ENCODE measurements around the gene AZIN2.
"Not testable (repeated sequence)": the region's sequence is repeated elsewhere in the genome, so short reads cannot be mapped to it uniquely, and the experiment has no call there.

AZIN2 gene

GRCh38 chr1:33093004-33093403 lies 12.1 kb downstream of the AZIN2 start:
- DNase-seq (ENCODE audit: low spot score in 2 of 2) = no peak
- Histone ChIP-seq H3K27me3 (ENCODE audit: low read depth) (no peaks in the 10 kb centered on the region), H3K4me3 (no peak overlapping the region), H3K4me1 (no peaks in the 10 kb centered on the region), H3K9me3 (no peaks in the 10 kb centered on the region), H3K36me3 (replicated peaks) (no peaks in the 10 kb centered on the region)
- in situ Hi-C loops (cut with MboI; ENCODE audit: low sequenced_read_pairs) = loop anchor here (10.0 kb wide), 1 partner anchor 372 kb away; no protein-coding TSS in a partner anchor

DNA sequence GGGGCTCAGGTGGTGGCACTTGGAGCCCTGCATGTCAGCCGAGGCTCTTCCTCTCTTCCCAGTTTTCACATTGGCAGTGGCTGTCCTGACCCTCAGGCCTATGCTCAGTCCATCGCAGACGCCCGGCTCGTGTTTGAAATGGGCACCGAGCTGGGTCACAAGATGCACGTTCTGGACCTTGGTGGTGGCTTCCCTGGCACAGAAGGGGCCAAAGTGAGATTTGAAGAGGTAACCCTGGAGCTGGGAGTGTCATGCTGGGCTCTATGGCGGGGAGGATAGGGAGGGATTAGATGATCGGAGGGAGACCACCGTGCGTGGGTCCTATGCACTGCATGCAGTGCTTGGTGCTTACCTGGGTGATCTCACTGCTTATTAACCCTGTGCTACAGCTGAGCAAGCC lies 13.5 kb downstream of the AZIN2 start:
- no peaks in the 10 kb centered on the region for H3K36me3 ChIP-seq (replicated peaks)
- H3K4me3 ChIP-seq = no peak overlapping the region
- in situ Hi-C loops (cut with MboI; ENCODE audit: low sequenced_read_pairs) = loop anchor here (10.0 kb wide), 1 partner anchor 370 kb away; no protein-coding TSS in a partner anchor
- no peaks in the 10 kb centered on the region for H3K4me1 ChIP-seq
- no peak for DNase-seq (ENCODE audit: low spot score in 2 of 2)
- H3K27me3 ChIP-seq (ENCODE audit: low read depth) = no peaks in the 10 kb centered on the region
- no peaks in the 10 kb centered on the region for H3K9me3 ChIP-seq

DNA sequence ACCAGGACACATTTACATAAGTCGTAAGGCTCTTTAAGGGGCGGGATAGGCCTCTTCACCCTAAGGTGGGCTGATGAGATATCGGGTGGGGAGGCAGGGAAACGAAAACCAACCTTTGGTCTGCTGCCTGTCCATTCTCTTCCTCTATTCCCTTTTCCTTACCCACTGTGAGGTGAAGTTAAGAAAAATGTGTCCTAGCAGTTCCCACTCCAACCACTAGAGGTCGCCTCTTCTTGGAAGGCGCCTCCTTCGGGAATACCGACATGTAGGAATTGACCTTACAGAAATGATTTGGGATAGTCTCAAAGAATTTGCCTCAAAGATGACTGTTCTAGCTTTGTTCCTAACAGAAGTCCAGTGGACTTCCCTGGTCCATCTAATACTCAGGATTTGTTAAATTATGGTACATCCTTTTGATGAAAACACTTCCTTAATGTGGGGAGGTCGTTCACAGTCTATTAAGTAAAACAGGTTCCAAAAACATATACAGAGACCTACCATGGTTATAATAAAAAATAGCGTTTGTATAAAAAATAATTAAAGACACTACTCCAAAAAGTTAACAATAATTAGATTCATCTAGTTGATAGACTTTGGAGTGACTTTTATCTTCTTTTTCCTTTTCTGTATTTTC lies 14.1 kb downstream of the AZIN2 start:
- Histone ChIP-seq H3K36me3 (replicated peaks) (no peaks in the 10 kb centered on the region), H3K4me1 (no peaks in the 10 kb centered on the region), H3K27me3 (ENCODE audit: low read depth) (no peaks in the 10 kb centered on the region), H3K9me3 (no peaks in the 10 kb centered on the region), H3K4me3 (no peak overlapping the region)
- in situ Hi-C loops (cut with MboI; ENCODE audit: low sequenced_read_pairs) = loop anchor here (10.0 kb wide), 1 partner anchor 370 kb away; no protein-coding TSS in a partner anchor
- DNase-seq (ENCODE audit: low spot score in 2 of 2) = peak; percentile 60 to 84

DNA sequence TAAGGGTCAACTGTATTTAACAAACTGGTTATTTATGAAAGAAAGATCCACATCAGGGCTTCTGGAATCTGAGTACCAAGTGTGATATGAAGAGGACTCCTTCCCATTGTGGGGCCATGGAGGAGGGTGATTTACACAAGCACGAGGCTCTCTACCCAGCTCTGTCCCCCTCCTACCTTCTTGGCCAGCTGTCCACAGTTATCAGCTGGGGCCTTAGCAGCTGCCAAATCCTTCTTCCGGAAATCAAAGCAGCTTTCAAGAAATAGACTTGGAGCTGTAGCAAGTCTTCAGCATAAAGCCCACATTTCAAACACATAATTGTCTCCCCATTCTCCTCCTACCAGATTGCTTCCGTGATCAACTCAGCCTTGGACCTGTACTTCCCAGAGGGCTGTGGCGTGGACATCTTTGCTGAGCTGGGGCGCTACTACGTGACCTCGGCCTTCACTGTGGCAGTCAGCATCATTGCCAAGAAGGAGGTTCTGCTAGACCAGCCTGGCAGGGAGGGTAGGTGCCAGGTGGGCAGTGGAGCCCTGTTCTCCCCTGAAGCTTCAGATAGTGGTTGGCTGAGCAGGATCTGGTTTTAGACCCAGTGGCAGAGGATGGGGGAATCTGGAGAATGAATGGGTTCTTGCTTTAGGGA lies 15.5 kb downstream of the AZIN2 start:
- Histone ChIP-seq H3K36me3 (replicated peaks) (no peaks in the 10 kb centered on the region), H3K27me3 (ENCODE audit: low read depth) (no peaks in the 10 kb centered on the region), H3K4me3 (no peak overlapping the region), H3K9me3 (no peaks in the 10 kb centered on the region), H3K4me1 (no peaks in the 10 kb centered on the region)
- in situ Hi-C loops (cut with MboI; ENCODE audit: low sequenced_read_pairs) = loop anchor here (10.0 kb wide), 1 partner anchor 368 kb away; no protein-coding TSS in a partner anchor
- no peak for DNase-seq (ENCODE audit: low spot score in 2 of 2)

DNA sequence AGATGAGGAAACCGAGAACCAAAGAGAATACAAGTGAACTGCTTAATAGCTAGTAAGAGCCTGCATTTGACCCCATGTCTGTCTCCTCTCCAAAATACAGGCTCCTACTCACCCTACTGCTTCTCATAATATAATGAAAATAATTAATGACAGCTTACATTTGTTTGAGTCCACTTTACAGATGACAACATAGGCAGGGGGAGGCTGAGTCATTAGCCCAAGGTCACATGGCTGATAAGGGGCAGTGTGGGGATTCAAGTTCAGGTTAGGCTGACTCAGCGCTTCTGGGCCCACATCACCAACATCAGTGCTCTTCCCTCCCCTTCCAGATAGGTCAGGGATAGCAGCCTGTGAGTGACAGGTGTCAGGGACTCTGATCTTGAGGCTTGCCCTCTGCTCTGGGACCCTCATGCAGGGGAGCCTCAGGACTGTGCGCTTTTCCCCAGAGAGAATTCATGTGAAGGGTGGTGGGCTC lies 16.2 kb downstream of the AZIN2 start:
- Histone ChIP-seq H3K4me3 (no peak overlapping the region), H3K9me3 (no peaks in the 10 kb centered on the region), H3K4me1 (no peaks in the 10 kb centered on the region), H3K27me3 (ENCODE audit: low read depth) (no peaks in the 10 kb centered on the region), H3K36me3 (replicated peaks) (no peaks in the 10 kb centered on the region)
- in situ Hi-C loops (cut with MboI; ENCODE audit: low sequenced_read_pairs) = loop anchor here (10.0 kb wide), 1 partner anchor 368 kb away; no protein-coding TSS in a partner anchor
- no peak for DNase-seq (ENCODE audit: low spot score in 2 of 2)

- Histone ChIP-seq H3K9me3 (no peaks in the 10 kb centered on the region), H3K4me1 (no peaks in the 10 kb centered on the region), H3K27me3 (ENCODE audit: low read depth) (no peaks in the 10 kb centered on the region), H3K4me3 (no peak overlapping the region), H3K36me3 (replicated peaks) (no peaks in the 10 kb centered on the region)
- no peak for DNase-seq (ENCODE audit: low spot score in 2 of 2)
- in situ Hi-C loops (cut with MboI; ENCODE audit: low sequenced_read_pairs) = loop anchor here (10.0 kb wide), 1 partner anchor 367 kb away; no protein-coding TSS in a partner anchor
These were observed 16.8 kb downstream of the AZIN2 start for GRCh38 chr1:33097762-33098161.

DNA sequence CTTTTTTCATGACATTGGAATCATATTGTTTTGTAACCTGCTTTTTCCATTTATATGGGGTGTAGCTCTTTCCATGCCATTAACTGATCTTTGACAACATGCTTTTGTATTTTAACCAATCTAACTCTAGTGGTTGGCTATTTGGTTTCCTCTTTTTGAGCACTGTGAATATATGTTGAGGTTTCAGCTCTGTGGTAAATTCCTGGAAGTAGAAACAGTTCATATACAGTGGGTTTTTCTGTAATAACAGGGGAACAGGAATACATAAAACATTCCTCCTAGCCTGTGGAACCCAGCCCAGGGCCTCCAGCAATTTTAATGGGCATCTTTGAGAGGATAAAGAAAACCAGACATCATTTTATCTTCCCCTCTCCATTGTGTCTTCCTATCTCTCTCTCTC lies 17.4 kb downstream of the AZIN2 start:
- no peaks in the 10 kb centered on the region for H3K27me3 ChIP-seq (ENCODE audit: low read depth)
- no peaks in the 10 kb centered on the region for H3K36me3 ChIP-seq (replicated peaks)
- in situ Hi-C loops (cut with MboI; ENCODE audit: low sequenced_read_pairs) = loop anchor here (10.0 kb wide), 1 partner anchor 366 kb away; no protein-coding TSS in a partner anchor
- no peaks in the 10 kb centered on the region for H3K4me1 ChIP-seq
- H3K9me3 ChIP-seq = no peaks in the 10 kb centered on the region
- no peak overlapping the region for H3K4me3 ChIP-seq
- no peak for DNase-seq (ENCODE audit: low spot score in 2 of 2)

DNA sequence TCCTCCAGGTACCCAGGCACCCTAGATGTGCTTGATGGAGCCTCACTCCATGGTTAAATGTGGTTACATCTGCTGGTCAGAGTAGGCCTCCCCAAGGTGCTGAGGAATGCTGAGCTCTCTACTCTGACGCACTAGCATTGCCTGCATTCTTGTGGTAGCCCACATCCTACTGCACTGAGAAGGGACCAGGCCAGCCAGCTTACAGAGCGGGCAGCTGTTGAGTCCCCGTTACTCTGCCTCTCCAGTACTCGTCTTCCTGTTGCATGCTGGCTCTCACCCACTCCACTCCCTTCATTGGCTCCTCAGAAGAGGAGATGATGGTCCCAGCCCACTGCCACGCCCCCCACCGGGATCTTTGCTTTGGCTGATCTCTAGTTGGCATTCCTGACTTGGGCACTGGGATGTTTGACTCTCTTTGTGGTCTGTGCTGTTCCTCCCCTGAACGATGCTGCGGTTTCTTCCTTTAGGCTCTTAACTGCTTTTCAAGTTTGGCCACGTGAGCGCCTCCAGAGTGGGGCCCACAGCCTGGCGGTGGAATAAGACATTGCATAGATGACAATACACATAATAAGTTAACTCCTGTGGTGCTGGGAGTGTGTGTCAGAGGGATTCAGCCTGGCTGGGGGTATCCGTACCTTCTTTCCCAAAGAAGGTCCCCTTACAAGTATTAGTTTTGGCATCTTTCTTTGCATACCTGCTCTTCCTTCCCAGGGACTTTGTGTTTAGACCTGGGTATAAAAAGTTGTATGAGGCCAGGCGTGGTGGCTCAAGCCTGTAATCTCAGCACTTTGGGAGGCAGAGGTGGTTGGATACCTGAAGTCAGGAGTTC lies 18.6 kb downstream of the AZIN2 start:
- no peaks in the 10 kb centered on the region for H3K36me3 ChIP-seq (replicated peaks)
- DNase-seq (ENCODE audit: low spot score in 2 of 2) = no peak
- H3K4me1 ChIP-seq = no peaks in the 10 kb centered on the region

GRCh38 chr1:33100119-33100415 lies 19.1 kb downstream of the AZIN2 start:
- DNase-seq (ENCODE audit: low spot score in 2 of 2); in situ Hi-C loops (cut with MboI; ENCODE audit: low sequenced_read_pairs); H3K36me3 ChIP-seq (replicated peaks); H3K9me3 ChIP-seq; H3K27me3 ChIP-seq (ENCODE audit: low read depth); H3K4me1 ChIP-seq; H3K4me3 ChIP-seq: not testable (repeated sequence)

More for the DNA sequence above, 18.6 kb downstream of the AZIN2 start:
- Histone ChIP-seq H3K27me3 (ENCODE audit: low read depth) (no peaks in the 10 kb centered on the region), H3K9me3 (no peaks in the 10 kb centered on the region), H3K4me3 (no peak overlapping the region)
- in situ Hi-C loops (cut with MboI; ENCODE audit: low sequenced_read_pairs) = loop anchor here (10.0 kb wide), 1 partner anchor 365 kb away; no protein-coding TSS in a partner anchor

DNA sequence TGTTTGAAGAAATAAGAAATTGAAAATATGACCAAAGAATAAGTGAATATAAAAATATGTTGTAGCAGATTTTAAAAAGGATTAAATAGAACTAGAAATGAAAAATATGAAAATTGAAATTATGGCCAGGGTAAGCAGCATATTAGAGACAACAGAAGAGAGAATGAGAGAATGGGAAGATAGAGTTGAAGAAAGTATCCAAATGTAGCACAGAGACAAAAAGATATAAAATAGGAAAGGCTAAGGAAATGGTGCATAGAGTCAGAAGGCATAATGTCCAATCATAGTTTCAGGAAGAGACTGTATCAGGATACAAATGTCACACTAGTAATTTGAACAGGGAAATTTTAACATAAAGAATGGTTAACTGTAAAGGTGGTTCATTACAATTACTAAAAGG lies 29.5 kb downstream of the AZIN2 start:
- in situ Hi-C loops (cut with MboI; ENCODE audit: low sequenced_read_pairs) = no loop called here
- no peak for DNase-seq (ENCODE audit: low spot score in 2 of 2)
- H3K4me1 ChIP-seq = no peaks in the 10 kb centered on the region
- H3K27me3 ChIP-seq (ENCODE audit: low read depth) = no peaks in the 10 kb centered on the region
- H3K9me3 ChIP-seq = peaks cover 8% of the 10 kb centered on the region; the same call in 1 of the 2 replicates
- no peaks in the 10 kb centered on the region for H3K36me3 ChIP-seq (replicated peaks)
- H3K4me3 ChIP-seq = no peak overlapping the region

DNA sequence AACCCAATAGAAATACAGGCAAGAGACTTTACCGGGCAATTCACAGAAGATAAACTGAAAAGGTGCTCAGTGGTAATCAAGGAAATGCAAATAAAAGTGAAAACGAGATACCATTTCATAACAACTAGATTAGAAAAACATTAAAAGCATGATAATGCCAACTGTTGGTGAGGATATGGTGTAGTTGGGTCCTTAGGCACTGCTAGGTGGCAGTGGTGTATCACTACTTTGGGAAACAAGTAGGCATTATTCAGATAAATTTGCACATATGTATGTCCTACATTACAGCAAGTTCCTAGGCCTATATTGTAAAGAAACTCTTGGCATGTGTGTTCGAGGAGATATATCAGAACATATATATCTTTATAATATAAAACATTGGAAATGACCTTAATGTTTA lies 31.0 kb downstream of the AZIN2 start:
- Histone ChIP-seq H3K27me3 (ENCODE audit: low read depth) (no peaks in the 10 kb centered on the region), H3K9me3 (peaks cover 8% of the 10 kb centered on the region; the same call in 1 of the 2 replicates), H3K4me3 (no peak overlapping the region), H3K4me1 (no peaks in the 10 kb centered on the region), H3K36me3 (replicated peaks) (no peaks in the 10 kb centered on the region)
- no peak for DNase-seq (ENCODE audit: low spot score in 2 of 2)
- in situ Hi-C loops (cut with MboI; ENCODE audit: low sequenced_read_pairs) = no loop called here

DNA sequence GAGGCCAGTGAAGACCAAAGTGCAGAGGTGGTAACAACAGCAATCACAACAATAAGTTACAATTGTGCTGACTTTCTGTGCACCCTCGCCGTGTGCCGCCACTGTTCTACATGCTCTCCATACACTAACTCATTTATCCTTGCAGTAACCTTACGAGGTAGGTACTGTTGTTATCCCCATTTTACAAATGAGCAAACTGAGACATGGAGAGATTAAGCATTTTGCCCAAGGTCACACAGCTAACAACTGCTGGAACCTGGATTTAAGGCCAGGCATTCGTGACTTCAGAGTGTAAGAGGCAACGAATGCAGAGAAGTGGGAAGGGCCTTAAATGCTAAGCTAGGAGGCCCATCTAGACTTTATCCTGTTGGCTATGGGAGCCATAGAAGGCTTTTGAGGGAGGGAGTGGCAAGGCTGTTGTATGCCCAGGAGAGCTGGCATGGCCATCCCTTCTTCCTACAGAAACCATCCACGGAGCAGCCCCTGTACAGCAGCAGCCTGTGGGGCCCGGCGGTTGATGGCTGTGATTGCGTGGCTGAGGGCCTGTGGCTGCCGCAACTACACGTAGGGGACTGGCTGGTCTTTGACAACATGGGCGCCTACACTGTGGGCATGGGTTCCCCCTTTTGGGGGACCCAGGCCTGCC lies 36.6 kb downstream of the AZIN2 start:
- Histone ChIP-seq H3K4me1 (no peaks in the 10 kb centered on the region), H3K9me3 (no peaks in the 10 kb centered on the region), H3K36me3 (replicated peaks) (no peaks in the 10 kb centered on the region), H3K27me3 (ENCODE audit: low read depth) (no peaks in the 10 kb centered on the region), H3K4me3 (no peak overlapping the region)
- in situ Hi-C loops (cut with MboI; ENCODE audit: low sequenced_read_pairs) = no loop called here
- no peak for DNase-seq (ENCODE audit: low spot score in 2 of 2)

DNA sequence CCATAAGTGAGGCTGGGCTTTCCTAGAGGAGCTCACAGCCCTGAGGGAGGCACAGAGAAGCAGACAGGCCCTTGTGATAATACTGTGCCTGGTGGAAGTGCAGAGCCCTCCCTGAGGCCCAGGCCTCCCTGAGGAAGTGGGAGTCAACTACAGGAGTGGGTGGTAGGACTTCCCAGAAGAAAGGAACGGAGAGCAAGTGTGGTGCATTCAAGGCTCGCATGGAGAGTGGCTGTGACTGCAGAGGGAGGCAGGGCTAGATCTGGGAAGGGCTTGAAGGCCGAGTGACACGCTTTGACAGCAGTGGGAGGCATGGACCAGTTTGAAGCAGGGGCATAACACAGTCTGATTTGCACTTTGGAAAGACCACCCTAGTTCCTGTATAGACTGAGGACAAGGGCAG lies 37.3 kb downstream of the AZIN2 start:
- Histone ChIP-seq H3K27me3 (ENCODE audit: low read depth) (no peaks in the 10 kb centered on the region), H3K4me1 (no peaks in the 10 kb centered on the region), H3K36me3 (replicated peaks) (no peaks in the 10 kb centered on the region), H3K4me3 (no peak overlapping the region), H3K9me3 (no peaks in the 10 kb centered on the region)
- in situ Hi-C loops (cut with MboI; ENCODE audit: low sequenced_read_pairs) = no loop called here
- no peak for DNase-seq (ENCODE audit: low spot score in 2 of 2)

All from HAP-1 (cell line).